HL-60 (cell line): Measurements from ENCODE around the gene CCDC107.
"Not testable (repeated sequence)": the region's sequence is repeated elsewhere in the genome, so short reads cannot be mapped to it uniquely, and the experiment has no call there.

Experiments
- DNase-seq, 2 experiments: peaks; one replicate each; pipeline ENCODE4 v3.0.0-alpha.2; 2010 to 2020; ENCODE audit warnings: low read depth in 1 of 2, low spot score in 1 of 2
- H3K27ac ChIP-seq: fragments of 250-450 bp; sonication (Bioruptor Pico); replicated peaks from 2 replicates; pipeline ENCODE4 v1.5.1; 2020; ENCODE audit warnings: mild to moderate bottlenecking, moderate library complexity
- H3K27me3 ChIP-seq: fragments of 250-450 bp; sonication (Bioruptor Pico); 2 replicates; pipeline ENCODE4 v1.5.1; 2021; ENCODE audit warnings: mild to moderate bottlenecking, moderate library complexity; ENCODE audit not compliant: insufficient read depth, poor library complexity, severe bottlenecking
- H3K4me3 ChIP-seq: replicated peaks from 2 replicates; pipeline ENCODE4 v1.5.1; 2011; ENCODE audit warnings: mild to moderate bottlenecking, control low read depth, low read length; ENCODE audit not compliant: insufficient read depth
- GABPA ChIP-seq: IDR thresholded peaks from 2 replicates; pipeline ENCODE4 v1.6.1; 2012; ENCODE audit warnings: low read depth
- POLR2AphosphoS5 ChIP-seq: IDR thresholded peaks from 2 replicates; pipeline ENCODE4 v1.6.1; 2012; ENCODE audit warnings: low read depth
- SPI1 ChIP-seq: IDR thresholded peaks from 2 replicates; pipeline ENCODE4 v1.6.1; 2012; ENCODE audit warnings: low read depth, mild to moderate bottlenecking, borderline replicate concordance
- TF ChIP-seq, protein P1 (sequence below): IDR thresholded peaks from one replicate; pipeline ENCODE4 v1.5.1; 2011; ENCODE audit warnings: low read length, control low read depth, inconsistent platforms; ENCODE audit not compliant: insufficient read depth
- TF ChIP-seq, protein P2 (sequence below): IDR thresholded peaks from 2 replicates; pipeline ENCODE4 v1.6.1; 2012; ENCODE audit warnings: low read depth; ENCODE audit not compliant: insufficient replicate concordance

Gene CCDC107

DNA sequence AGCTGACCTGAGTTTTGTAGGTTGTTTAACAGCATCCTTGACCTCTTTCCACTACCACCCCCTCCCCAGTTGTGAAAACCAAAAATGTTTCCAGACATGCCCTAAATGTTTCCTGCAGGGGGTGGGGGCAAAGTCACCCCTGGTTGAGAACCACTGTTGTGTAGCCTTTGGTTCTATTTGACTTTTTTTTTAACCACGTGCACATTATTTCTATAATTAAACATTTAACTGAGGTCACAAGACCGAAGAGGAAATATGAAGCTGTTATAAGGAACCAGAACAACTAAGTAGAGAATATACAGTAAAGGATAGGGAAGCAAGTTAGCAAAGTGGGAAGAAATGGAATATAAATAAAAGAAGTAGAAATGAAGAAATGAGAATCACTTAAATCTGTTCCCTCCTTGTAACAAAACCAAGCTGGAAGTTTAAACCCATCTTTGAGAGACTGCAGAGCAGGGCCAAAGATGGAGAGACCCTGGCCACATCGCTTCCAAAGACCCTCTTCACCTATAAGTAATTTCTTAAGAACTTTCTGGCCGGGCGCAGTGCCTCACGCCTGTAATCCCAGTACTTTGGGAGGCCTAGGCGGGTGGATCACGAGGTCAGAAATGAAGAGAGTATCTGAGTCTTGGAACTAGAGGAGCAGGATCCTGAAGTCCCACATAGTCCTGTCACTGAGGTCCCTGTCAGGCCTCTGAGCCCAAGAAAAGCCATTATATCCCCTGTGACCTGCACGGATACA, 21.8 kb upstream of the CCDC107 start:
- Histone ChIP-seq H3K27me3 (no peaks in the 10 kb centered on the region), H3K27ac (no peak overlapping the region), H3K4me3 (no peak overlapping the region)
- DNase-seq: no peak
- TF ChIP-seq, protein P1, sequence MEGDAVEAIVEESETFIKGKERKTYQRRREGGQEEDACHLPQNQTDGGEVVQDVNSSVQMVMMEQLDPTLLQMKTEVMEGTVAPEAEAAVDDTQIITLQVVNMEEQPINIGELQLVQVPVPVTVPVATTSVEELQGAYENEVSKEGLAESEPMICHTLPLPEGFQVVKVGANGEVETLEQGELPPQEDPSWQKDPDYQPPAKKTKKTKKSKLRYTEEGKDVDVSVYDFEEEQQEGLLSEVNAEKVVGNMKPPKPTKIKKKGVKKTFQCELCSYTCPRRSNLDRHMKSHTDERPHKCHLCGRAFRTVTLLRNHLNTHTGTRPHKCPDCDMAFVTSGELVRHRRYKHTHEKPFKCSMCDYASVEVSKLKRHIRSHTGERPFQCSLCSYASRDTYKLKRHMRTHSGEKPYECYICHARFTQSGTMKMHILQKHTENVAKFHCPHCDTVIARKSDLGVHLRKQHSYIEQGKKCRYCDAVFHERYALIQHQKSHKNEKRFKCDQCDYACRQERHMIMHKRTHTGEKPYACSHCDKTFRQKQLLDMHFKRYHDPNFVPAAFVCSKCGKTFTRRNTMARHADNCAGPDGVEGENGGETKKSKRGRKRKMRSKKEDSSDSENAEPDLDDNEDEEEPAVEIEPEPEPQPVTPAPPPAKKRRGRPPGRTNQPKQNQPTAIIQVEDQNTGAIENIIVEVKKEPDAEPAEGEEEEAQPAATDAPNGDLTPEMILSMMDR: no peak
- TF ChIP-seq SPI1: no peak
- no peak for TF ChIP-seq GABPA
- TF ChIP-seq POLR2AphosphoS5: no peak
- TF ChIP-seq, protein P2, sequence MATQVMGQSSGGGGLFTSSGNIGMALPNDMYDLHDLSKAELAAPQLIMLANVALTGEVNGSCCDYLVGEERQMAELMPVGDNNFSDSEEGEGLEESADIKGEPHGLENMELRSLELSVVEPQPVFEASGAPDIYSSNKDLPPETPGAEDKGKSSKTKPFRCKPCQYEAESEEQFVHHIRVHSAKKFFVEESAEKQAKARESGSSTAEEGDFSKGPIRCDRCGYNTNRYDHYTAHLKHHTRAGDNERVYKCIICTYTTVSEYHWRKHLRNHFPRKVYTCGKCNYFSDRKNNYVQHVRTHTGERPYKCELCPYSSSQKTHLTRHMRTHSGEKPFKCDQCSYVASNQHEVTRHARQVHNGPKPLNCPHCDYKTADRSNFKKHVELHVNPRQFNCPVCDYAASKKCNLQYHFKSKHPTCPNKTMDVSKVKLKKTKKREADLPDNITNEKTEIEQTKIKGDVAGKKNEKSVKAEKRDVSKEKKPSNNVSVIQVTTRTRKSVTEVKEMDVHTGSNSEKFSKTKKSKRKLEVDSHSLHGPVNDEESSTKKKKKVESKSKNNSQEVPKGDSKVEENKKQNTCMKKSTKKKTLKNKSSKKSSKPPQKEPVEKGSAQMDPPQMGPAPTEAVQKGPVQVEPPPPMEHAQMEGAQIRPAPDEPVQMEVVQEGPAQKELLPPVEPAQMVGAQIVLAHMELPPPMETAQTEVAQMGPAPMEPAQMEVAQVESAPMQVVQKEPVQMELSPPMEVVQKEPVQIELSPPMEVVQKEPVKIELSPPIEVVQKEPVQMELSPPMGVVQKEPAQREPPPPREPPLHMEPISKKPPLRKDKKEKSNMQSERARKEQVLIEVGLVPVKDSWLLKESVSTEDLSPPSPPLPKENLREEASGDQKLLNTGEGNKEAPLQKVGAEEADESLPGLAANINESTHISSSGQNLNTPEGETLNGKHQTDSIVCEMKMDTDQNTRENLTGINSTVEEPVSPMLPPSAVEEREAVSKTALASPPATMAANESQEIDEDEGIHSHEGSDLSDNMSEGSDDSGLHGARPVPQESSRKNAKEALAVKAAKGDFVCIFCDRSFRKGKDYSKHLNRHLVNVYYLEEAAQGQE: no peak

DNA sequence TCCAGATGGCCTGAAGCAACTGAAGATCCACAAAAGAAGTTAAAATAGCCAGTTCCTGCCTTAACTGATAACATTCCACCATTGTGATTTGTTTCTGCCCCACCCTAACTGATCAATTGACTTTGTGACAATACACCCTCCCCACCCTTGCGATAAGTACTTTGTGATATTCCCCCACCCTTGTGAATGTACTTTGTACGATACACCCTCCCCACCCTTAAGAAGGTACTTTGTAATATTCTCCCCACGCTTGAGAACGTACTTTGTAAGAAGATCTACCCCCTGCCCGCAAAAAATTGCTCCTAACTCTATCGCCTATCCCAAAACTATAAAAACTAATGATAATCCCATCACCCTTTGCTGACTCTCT, 21.2 kb upstream of the CCDC107 start:
- not testable (repeated sequence) for H3K27ac ChIP-seq, H3K27me3 ChIP-seq, DNase-seq, H3K4me3 ChIP-seq

DNA sequence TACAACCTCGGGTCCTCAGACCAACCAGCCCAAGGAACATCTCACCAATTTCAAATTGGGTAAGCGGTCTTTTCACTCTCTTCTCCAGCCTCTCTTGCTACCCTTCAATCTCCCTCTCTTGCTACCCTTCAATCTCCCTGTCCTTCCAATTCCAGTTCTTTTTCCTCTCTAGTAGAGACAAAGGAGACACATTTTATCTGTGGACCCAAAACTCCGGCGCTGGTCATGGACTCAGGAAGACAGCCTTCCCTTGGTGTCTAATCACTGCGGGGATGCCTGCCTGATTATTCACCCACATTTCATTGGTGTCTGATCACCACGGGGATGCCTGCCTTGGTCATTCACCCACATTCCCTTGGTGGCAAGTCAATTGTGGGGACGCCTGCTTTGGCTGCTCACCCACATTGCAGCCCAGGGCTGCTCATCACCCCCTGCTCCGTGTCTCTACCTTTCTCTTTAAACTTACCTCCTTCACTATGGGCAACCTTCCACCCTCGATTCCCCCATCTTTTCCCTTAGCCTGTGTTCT, 20.6 kb upstream of the CCDC107 start:
- not testable (repeated sequence) for H3K27me3 ChIP-seq, H3K27ac ChIP-seq, H3K4me3 ChIP-seq, DNase-seq

DNA sequence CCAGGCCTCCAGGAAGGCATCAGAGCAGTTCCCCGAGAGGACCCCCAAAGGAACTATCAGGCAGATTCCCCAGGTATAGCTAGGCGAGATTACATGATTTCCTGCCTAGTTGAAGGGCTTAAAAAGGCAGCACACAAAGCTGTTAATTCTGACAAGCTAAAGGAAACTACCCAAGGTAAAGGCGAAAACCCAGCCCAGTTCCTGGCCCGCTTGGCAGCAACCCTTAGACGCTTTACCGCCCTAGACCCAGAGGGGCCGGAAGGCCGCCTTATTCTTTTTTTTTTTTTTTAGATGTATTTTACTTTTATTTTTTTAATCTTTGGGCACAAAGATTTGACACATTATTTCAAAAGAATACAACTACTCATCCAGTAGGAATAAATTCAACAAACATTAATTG, 19.3 kb upstream of the CCDC107 start:
- not testable (repeated sequence) for H3K27ac ChIP-seq, H3K4me3 ChIP-seq, H3K27me3 ChIP-seq, DNase-seq

DNA sequence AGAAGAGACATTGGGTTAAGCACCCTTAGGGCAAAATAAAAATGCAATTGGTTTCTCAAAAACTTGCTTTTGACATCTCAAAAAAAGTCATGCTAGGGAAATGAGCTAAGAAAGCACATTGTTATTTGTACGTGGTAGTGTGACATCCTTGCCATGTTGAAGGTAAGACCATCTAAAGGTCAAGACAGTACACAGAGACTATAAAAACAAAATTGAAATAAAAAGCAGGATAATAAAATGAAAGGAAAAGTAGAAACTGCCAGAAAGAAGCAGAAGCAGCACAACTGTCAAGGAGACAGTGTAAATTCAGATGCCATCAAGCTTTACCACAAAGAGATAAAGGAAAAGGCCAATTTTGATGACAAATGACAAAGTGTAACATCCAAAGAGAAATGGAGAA, 18.9 kb upstream of the CCDC107 start:
- H3K27me3 ChIP-seq, DNase-seq, H3K4me3 ChIP-seq, H3K27ac ChIP-seq: not testable (repeated sequence)

DNA sequence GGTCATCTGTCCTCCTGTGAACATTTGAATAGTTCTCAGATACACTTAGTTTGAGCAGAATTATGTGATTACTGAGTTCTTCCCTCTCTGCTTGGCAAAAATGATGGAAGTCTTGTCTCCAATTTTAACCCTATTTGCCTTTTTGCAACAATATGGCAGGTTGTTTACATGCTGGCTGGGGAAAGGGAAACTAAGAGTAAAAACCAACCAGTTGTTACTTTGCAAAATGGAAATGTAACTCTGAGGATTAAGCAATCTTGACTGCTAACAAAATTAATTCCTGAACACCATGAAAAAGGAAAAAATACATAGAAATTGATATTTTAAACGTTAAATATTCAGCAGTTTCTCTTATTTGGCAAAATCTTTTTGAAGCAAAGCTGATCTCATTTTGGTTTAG, 18.5 kb upstream of the CCDC107 start:
- no peak for DNase-seq
- TF ChIP-seq, protein P2: no peak
- TF ChIP-seq GABPA (no peak), POLR2AphosphoS5 (no peak)
- TF ChIP-seq, protein P1: no peak
- H3K4me3 ChIP-seq: no peak overlapping the region
- no peaks in the 10 kb centered on the region for H3K27me3 ChIP-seq
- H3K27ac ChIP-seq: no peak overlapping the region

DNA sequence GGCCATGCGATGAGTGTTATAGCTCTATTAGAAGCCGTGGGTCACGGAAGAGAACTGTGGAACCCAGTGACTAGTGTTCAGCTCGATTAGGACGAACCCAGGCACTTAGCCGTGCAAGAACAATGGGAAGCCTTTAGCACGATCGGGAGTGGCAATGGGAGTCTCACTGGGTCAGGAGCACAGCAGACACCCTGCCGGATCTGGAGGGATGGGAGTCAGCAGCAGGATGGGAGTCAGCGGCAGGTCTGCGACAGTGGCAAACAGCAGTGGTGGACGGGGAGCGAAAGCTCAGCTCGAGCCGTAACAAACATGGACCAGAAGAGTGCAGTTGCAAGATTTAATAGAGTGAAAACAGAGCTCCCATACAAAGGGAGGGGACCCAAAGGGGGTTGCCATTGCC, 17.7 kb upstream of the CCDC107 start:
- not testable (repeated sequence) for H3K27ac ChIP-seq, DNase-seq, H3K4me3 ChIP-seq, H3K27me3 ChIP-seq

DNA sequence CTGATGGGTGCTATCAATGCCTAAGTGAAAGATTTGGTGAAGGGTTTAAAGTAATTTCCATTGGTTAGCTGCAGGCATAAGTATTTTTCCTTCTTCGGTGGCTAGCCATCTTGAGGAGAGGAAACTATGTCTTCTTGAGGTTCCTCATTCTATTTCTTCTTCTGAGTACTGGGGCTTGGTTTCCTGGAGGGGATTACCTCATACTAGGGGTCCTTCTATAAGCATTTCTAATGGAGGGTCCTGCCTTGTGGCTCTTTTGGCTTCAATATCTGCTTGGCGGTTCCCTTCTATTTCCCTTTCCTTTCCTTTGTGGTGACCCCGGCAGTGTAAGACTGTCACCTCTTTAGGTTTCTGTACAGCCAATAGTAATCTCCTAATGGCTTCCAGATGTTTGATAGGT, 16.6 kb upstream of the CCDC107 start:
- H3K4me3 ChIP-seq, H3K27me3 ChIP-seq, DNase-seq: not testable (repeated sequence)
- H3K27ac ChIP-seq: peak overlapping the region; percentile 57
